Measurements from ENCODE around the gene MCHR1.

GRCh38 chr22:40661671-40662070, 17.6 kb upstream of the MCHR1 start:
- TF ChIP-seq CTCF (conservative IDR thresholded peaks at IDR 0.05; ENCODE audit: low read depth in 2 of 2) (no peak), EZH2phosphoT487 (IDR thresholded peaks at IDR 0.05; ENCODE audit: unreplicated experiment) (no peak), EZH2 (IDR thresholded peaks at IDR 0.05; ENCODE audit: low read depth, unreplicated experiment) (no peak), ZNF114 (CRISPR knock-in tag; IDR thresholded peaks at IDR 0.05) (no peak), CREB1 (CRISPR knock-in tag; IDR thresholded peaks at IDR 0.05; ENCODE audit: low read depth) (no peak), POLR2AphosphoS5 (IDR thresholded peaks at IDR 0.05; ENCODE audit: low read depth) (no peak), NANOG (IDR thresholded peaks at IDR 0.05; ENCODE audit: borderline replicate concordance) (no peak)
- TF ChIP-seq, protein P1, sequence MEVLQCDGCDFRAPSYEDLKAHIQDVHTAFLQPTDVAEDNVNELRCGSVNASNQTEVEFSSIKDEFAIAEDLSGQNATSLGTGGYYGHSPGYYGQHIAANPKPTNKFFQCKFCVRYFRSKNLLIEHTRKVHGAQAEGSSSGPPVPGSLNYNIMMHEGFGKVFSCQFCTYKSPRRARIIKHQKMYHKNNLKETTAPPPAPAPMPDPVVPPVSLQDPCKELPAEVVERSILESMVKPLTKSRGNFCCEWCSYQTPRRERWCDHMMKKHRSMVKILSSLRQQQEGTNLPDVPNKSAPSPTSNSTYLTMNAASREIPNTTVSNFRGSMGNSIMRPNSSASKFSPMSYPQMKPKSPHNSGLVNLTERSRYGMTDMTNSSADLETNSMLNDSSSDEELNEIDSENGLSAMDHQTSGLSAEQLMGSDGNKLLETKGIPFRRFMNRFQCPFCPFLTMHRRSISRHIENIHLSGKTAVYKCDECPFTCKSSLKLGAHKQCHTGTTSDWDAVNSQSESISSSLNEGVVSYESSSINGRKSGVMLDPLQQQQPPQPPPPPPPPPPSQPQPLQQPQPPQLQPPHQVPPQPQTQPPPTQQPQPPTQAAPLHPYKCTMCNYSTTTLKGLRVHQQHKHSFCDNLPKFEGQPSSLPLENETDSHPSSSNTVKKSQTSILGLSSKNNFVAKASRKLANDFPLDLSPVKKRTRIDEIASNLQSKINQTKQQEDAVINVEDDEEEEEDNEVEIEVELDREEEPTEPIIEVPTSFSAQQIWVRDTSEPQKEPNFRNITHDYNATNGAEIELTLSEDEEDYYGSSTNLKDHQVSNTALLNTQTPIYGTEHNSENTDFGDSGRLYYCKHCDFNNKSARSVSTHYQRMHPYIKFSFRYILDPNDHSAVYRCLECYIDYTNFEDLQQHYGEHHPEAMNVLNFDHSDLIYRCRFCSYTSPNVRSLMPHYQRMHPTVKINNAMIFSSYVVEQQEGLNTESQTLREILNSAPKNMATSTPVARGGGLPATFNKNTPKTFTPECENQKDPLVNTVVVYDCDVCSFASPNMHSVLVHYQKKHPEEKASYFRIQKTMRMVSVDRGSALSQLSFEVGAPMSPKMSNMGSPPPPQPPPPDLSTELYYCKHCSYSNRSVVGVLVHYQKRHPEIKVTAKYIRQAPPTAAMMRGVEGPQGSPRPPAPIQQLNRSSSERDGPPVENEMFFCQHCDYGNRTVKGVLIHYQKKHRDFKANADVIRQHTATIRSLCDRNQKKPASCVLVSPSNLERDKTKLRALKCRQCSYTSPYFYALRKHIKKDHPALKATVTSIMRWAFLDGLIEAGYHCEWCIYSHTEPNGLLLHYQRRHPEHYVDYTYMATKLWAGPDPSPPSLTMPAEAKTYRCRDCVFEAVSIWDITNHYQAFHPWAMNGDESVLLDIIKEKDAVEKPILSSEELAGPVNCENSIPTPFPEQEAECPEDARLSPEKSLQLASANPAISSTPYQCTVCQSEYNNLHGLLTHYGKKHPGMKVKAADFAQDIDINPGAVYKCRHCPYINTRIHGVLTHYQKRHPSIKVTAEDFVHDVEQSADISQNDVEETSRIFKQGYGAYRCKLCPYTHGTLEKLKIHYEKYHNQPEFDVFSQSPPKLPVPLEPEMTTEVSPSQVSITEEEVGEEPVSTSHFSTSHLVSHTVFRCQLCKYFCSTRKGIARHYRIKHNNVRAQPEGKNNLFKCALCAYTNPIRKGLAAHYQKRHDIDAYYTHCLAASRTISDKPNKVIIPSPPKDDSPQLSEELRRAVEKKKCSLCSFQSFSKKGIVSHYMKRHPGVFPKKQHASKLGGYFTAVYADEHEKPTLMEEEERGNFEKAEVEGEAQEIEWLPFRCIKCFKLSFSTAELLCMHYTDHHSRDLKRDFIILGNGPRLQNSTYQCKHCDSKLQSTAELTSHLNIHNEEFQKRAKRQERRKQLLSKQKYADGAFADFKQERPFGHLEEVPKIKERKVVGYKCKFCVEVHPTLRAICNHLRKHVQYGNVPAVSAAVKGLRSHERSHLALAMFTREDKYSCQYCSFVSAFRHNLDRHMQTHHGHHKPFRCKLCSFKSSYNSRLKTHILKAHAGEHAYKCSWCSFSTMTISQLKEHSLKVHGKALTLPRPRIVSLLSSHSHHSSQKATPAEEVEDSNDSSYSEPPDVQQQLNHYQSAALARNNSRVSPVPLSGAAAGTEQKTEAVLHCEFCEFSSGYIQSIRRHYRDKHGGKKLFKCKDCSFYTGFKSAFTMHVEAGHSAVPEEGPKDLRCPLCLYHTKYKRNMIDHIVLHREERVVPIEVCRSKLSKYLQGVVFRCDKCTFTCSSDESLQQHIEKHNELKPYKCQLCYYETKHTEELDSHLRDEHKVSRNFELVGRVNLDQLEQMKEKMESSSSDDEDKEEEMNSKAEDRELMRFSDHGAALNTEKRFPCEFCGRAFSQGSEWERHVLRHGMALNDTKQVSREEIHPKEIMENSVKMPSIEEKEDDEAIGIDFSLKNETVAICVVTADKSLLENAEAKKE (CRISPR knock-in tag; IDR thresholded peaks at IDR 0.05), result no peak

All from GM23338 (cell line).